HepG2 (cell line): ENCODE data around the gene TMEM120A. TPM values are rescaled to one million over a fixed set of nuclear protein-coding genes. Genes with fewer than 3 reads are reported as not detected.
A peak's percentile ranks its signal among the peaks of the same experiment; 100 is the strongest.

Source experiments
- ATAC-seq: fragments of 200-7000 bp; cut with Tn5 transposase; 3 replicates; pipeline ENCODE4 v1.9.1; 2020; ENCODE audit warnings: mild to moderate bottlenecking, moderate library complexity
- BruUV-seq: library from RNA; stranded (reverse); fragments of 400-500 nt; replicated peaks from 2 replicates; lab custom pipeline; 2021; lab: Mats Ljungman, UMichigan
- CTCF ChIA-PET: fragments of 300-600 bp; formaldehyde crosslinking; extraction: SDS; loops from one replicate; lab custom pipeline; 2021; ENCODE audit warnings: low total read pairs, inconsistent platforms, low intra/inter-chr PET ratio; lab: Yijun Ruan, JAX
- POLR2A ChIA-PET: fragments of 350-600 bp; sonication (Branson Sonifier 250); formaldehyde crosslinking; loops from one replicate; lab custom pipeline; 2020; ENCODE audit warnings: antibody characterized with exemption, inconsistent platforms; lab: Yijun Ruan, JAX
- DNase-seq: peaks from one replicate; pipeline ENCODE4 v3.0.0-alpha.2; 2015; ENCODE audit warnings: low spot score
- FAIRE-seq: peaks from 3 replicates; lab custom pipeline; 2011; peaks lifted over from hg19 to GRCh38; lab: Jason Lieb, UNC
- H2AFZ ChIP-seq: one replicate; pipeline ENCODE4 v1.6.1; 2011; ENCODE audit warnings: low read length, inconsistent platforms
- H3K27ac ChIP-seq: fragments of 300-600 bp; 3 replicates; pipeline ENCODE4 v1.8.0; 2011; ENCODE audit warnings: mixed run types, mild to moderate bottlenecking, mixed read lengths, low read length, inconsistent platforms; ENCODE audit not compliant: insufficient read depth; ENCODE audit errors: extremely low read length
- H3K27me3 ChIP-seq, 2 experiments: fragments of 200-600 bp in 1 of 2; 2 replicates in 1 of 2; 3 replicates in 1 of 2; pipeline versions ENCODE4 v1.6.0 to v1.8.0; 2011; ENCODE audit warnings: low read length in 2 of 2, mild to moderate bottlenecking in 2 of 2, moderate library complexity in 2 of 2, inconsistent platforms in 1 of 2; ENCODE audit not compliant: insufficient read depth in 2 of 2, control insufficient read depth in 1 of 2
- H3K36me3 ChIP-seq, 2 experiments: fragments of 200-600 bp in 1 of 2; replicated peaks in 1 of 2; 2 replicates in 1 of 2; 3 replicates in 1 of 2; pipeline versions ENCODE4 v1.5.1 to v1.8.0; 2011; ENCODE audit warnings: low read length in 2 of 2, inconsistent platforms in 1 of 2; ENCODE audit not compliant: insufficient read depth in 2 of 2, control insufficient read depth in 1 of 2
- H3K4me1 ChIP-seq: 2 replicates; pipeline ENCODE4 v1.5.1; 2012; ENCODE audit warnings: low read length, inconsistent platforms; ENCODE audit not compliant: insufficient read depth
- H3K4me2 ChIP-seq: 2 replicates; pipeline ENCODE4 v1.6.0; 2011; ENCODE audit warnings: low read depth, low read length, inconsistent platforms
- H3K4me3 ChIP-seq, 3 experiments: fragments of 200-600 bp in 1 of 3; sonication (generic), shearing (Covaris generic) in 1 of 3; replicated peaks in 1 of 3; 2 replicates each; pipeline ENCODE4 v1.5.1; 2011 to 2016; ENCODE audit warnings: low read length in 3 of 3, inconsistent platforms in 2 of 3, low read depth in 2 of 3, mild to moderate bottlenecking in 2 of 3, control low read depth in 1 of 3, mixed read lengths in 1 of 3; ENCODE audit not compliant: insufficient read depth in 1 of 3
- H3K79me2 ChIP-seq: one replicate; pipeline ENCODE4 v1.6.1; 2011; ENCODE audit warnings: low read length, inconsistent platforms; ENCODE audit not compliant: insufficient read depth
- H3K9ac ChIP-seq: 2 replicates; pipeline ENCODE4 v1.6.0; 2011; ENCODE audit warnings: mild to moderate bottlenecking, low read depth, low read length, inconsistent platforms; ENCODE audit not compliant: insufficient read depth
- H3K9me3 ChIP-seq: 2 replicates; pipeline ENCODE4 v1.5.1; 2012; ENCODE audit warnings: mild to moderate bottlenecking, low read length
- H4K20me1 ChIP-seq: 2 replicates; pipeline ENCODE4 v1.6.0; 2011; ENCODE audit warnings: inconsistent platforms, mild to moderate bottlenecking, low read length, moderate library complexity; ENCODE audit not compliant: insufficient read depth
- AGO2 ChIP-seq: fragments of 200-400 bp; formaldehyde crosslinking; optimal IDR thresholded peaks from 2 replicates; pipeline ENCODE3; 2017; ENCODE audit warnings: mild to moderate bottlenecking, low read depth, low read length, moderate library complexity
- CTCF ChIP-seq: sonication (generic); formaldehyde crosslinking; IDR thresholded peaks from 2 replicates; pipeline ENCODE4 v1.5.0; 2020; ENCODE audit warnings: mild to moderate bottlenecking, missing genetic modification reagents, moderate library complexity
- FOXJ3 ChIP-seq: sonication (generic); formaldehyde crosslinking; IDR thresholded peaks from 2 replicates; pipeline ENCODE4 v1.4.0; 2020; ENCODE audit warnings: missing genetic modification reagents, mild to moderate bottlenecking, borderline replicate concordance
- GABPA ChIP-seq, 2 experiments: IDR thresholded peaks; 2 replicates each; pipeline ENCODE4 v1.6.1; 2011 to 2016; ENCODE audit warnings: low read depth in 2 of 2, low read length in 1 of 2, missing biosample characterization in 1 of 2, missing genetic modification characterization in 1 of 2
- GATA4 ChIP-seq: sonication (generic); IDR thresholded peaks from 2 replicates; pipeline ENCODE4 v1.6.1; 2016; ENCODE audit warnings: antibody characterized with exemption, low read depth, borderline replicate concordance
- IRF1 ChIP-seq: sonication (generic); formaldehyde crosslinking; IDR thresholded peaks from 2 replicates; pipeline ENCODE4 v1.4.0; 2020; ENCODE audit warnings: low read depth, mild to moderate bottlenecking, missing genetic modification reagents
- IRF2 ChIP-seq: IDR thresholded peaks from 2 replicates; pipeline ENCODE4 v1.6.1; 2018; ENCODE audit warnings: missing genetic modification reagents, missing compliant biosample characterization
- KDM3A ChIP-seq: IDR thresholded peaks from 2 replicates; pipeline ENCODE4 v1.6.1; 2018; ENCODE audit warnings: low read depth, missing compliant biosample characterization
- POLR2A ChIP-seq, 2 experiments: IDR thresholded peaks; 2 replicates each; pipeline ENCODE4 v1.6.1; 2011; ENCODE audit warnings: low read depth in 2 of 2, low read length in 2 of 2, mild to moderate bottlenecking in 1 of 2, moderate library complexity in 1 of 2; ENCODE audit not compliant: insufficient read depth in 1 of 2
- STAG1 ChIP-seq: sonication (generic); formaldehyde crosslinking; IDR thresholded peaks from 2 replicates; pipeline ENCODE4 v1.4.0; 2020; ENCODE audit warnings: missing genetic modification reagents
- TEF ChIP-seq: sonication (generic); formaldehyde crosslinking; IDR thresholded peaks from 2 replicates; pipeline ENCODE4 v1.5.0; 2020; ENCODE audit warnings: missing genetic modification reagents
- ZNF556 ChIP-seq: sonication (generic); formaldehyde crosslinking; IDR thresholded peaks from 2 replicates; pipeline ENCODE4 v1.4.0; 2020; ENCODE audit warnings: mild to moderate bottlenecking, missing genetic modification reagents, borderline replicate concordance
- ZNF782 ChIP-seq: sonication (generic); formaldehyde crosslinking; IDR thresholded peaks from 2 replicates; pipeline ENCODE4 v1.4.0; 2020; ENCODE audit warnings: missing genetic modification reagents, mild to moderate bottlenecking, borderline replicate concordance
- WGBS: methylation state at CpG from one replicate; pipeline ENCODE4 v1.1.6; 2017; ENCODE audit warnings: low lambda C conversion rate; 5-methylcytosine and 5-hydroxymethylcytosine counted together
- in situ Hi-C: cut with HindIII; loops from 2 replicates; pipeline ENCODE4 v1.10.0; 2017; ENCODE audit warnings: low pct_unique_long_range_greater_than_20kb; ENCODE audit not compliant: extremely low pct_ligation_motif_present
- intact Hi-C: fragments of 100-400 bp; cut with micrococcal nuclease; formaldehyde crosslinking; loops from one replicate; pipeline ENCODE4 v1.10.0; 2022; ENCODE audit not compliant: unreplicated experiment
- polyA plus RNA-seq, 8 experiments: library from polyadenylated mRNA; depleted of rRNA in 3 of 8; stranded (reverse) in 7 of 8; unstranded in 1 of 8; fragments of >200 nt; fragmentation: Illumina TruSeq in 4 of 8; extraction: Trizol in 4 of 8; gene quantifications; 2 replicates each; pipeline versions ENCODE4 v1.2.1 to v1.2.3, GENCODE V29; 2011 to 2016; ENCODE audit warnings: low read depth in 4 of 8, missing spikeins in 1 of 8, mixed read lengths in 1 of 8; ENCODE audit not compliant: insufficient read depth in 1 of 8
- total RNA-seq, 5 experiments: library from RNA; depleted of rRNA; stranded (reverse); fragments of >200 nt; fragmentation: Illumina TruSeq; extraction: Trizol; gene quantifications; 2 replicates each; pipeline ENCODE4 v1.2.3, GENCODE V29; 2016; ENCODE audit warnings: low read depth in 1 of 5

The TMEM120A gene
- total and polyA plus RNA-seq, 2 of the 13 experiments (the other 11 are each of a cell fraction or from before 2014, with no cell fraction given): 40.3 to 102 TPM

GRCh38 chr7:75971309-75971960 lies 23.0 kb downstream of the TMEM120A start:
- TF ChIP-seq GATA4: no peak
- no peak for TF ChIP-seq IRF2
- TF ChIP-seq FOXJ3: no peak
- 0 out of 2 replicates have a peak, but pooled peaks have one; percentile 37 for TF ChIP-seq ZNF782
- TF ChIP-seq AGO2: peak; percentile 62
- TF ChIP-seq TEF (CRISPR knock-in tag): no peak
- 0 out of 2 replicates have a peak, but pooled peaks have one; percentile 1 for TF ChIP-seq GABPA (IDR thresholded peaks at IDR 0.05; ENCODE audit: low read depth, low read length)
- TF ChIP-seq GABPA (CRISPR knock-in tag; IDR thresholded peaks at IDR 0.05; ENCODE audit: low read depth): no peak
- TF ChIP-seq POLR2A (IDR thresholded peaks at IDR 0.05; ENCODE audit: insufficient read depth in 1 of 2, low read depth in 2 of 2, low read length in 2 of 2): 0 out of 4 replicates have a peak, but pooled peaks of 1 of the 2 experiments have one; percentile 3
- 0 out of 2 replicates have a peak, but pooled peaks have one; percentile 34 for TF ChIP-seq IRF1 (CRISPR knock-in tag)
- no peak for TF ChIP-seq KDM3A
- 0 out of 2 replicates have a peak, but pooled peaks have one; percentile 33 for TF ChIP-seq ZNF556 (CRISPR knock-in tag)
- TF ChIP-seq STAG1: peak; percentile 30; the same call in 1 of the 2 replicates
- TF ChIP-seq CTCF: peak; percentile 39
- TF ChIP-seq, all 625 proteins: peak for 8
- no peak overlapping the region for H2AFZ ChIP-seq
- DNase-seq (no peak), ATAC-seq (peak; percentile 41), FAIRE-seq (no peak)
- peaks cover 26% of the 10 kb centered on the region for H3K79me2 ChIP-seq
- no peak overlapping the region for H3K4me3 ChIP-seq
- peak overlapping the region; percentile 40 for H3K27ac ChIP-seq
- H3K9me3 ChIP-seq: no peaks in the 10 kb centered on the region
- in situ Hi-C loops (no loop called here), intact Hi-C loops (no loop called here)
- H3K4me2 ChIP-seq: no peak overlapping the region
- no peak overlapping the region for H3K9ac ChIP-seq
- 91% methylated on average over 14 of the region's 14 CpGs for whole genome bisulfite sequencing
- peaks cover 43% of the 10 kb centered on the region for H4K20me1 ChIP-seq
- no peaks in the 10 kb centered on the region for H3K27me3 ChIP-seq
- ChIA-PET CTCF (interaction anchor here (0.9 to 1.3 kb wide), 2 partner anchors 104 to 105 kb away, joined by 3 to 4 read pairs; no protein-coding TSS in a partner anchor), POLR2A (interaction anchor here (1.0 kb wide), 1 partner anchor 76 kb away, joined by 4 read pairs; the partner anchor contains the start of genes MDH2 and STYXL1)
- peaks cover 32% of the 10 kb centered on the region for H3K4me1 ChIP-seq
- H3K36me3 ChIP-seq: peaks cover 25 to 84% of the 10 kb centered on the region in 2 experiments
- BruUV-seq: no TSS peak
